GM12878 (cell line): ENCODE data around the gene PRICKLE3. TPM values are rescaled to one million over a fixed set of nuclear protein-coding genes. Genes with fewer than 3 reads are reported as not detected.

Source experiments
- CEBPZ ChIP-seq: fragments of 150-350 bp; IDR thresholded peaks from 2 replicates; pipeline ENCODE4 v1.6.1; 2016; ENCODE audit warnings: low read depth, low read length
- CUX1 ChIP-seq: IDR thresholded peaks from 2 replicates; pipeline ENCODE4 v1.6.1; 2012; ENCODE audit warnings: improper control_type of control experiment, low read depth, low read length; ENCODE audit not compliant: insufficient replicate concordance
- POLR2AphosphoS5 ChIP-seq: IDR thresholded peaks from 2 replicates; pipeline ENCODE4 v1.6.1; 2011; ENCODE audit warnings: mild to moderate bottlenecking, low read length, inconsistent platforms
- polyA plus RNA-seq, 11 experiments: library from polyadenylated mRNA; depleted of rRNA in 4 of 11; unstranded in 6 of 11; stranded (reverse) in 5 of 11; fragments of >200 nt; fragmentation: Nextera tagmentation in 4 of 11; fragmentation: Illumina TruSeq in 1 of 11; extraction: Ambion mirVana in 4 of 11; extraction: Trizol in 1 of 11; gene quantifications; 1 replicate in 1 of 11; 2 replicates in 10 of 11; pipeline versions ENCODE4 v1.2.1 to v1.2.3, GENCODE V29; 2011 to 2016; ENCODE audit warnings: inconsistent platforms in 2 of 11, missing spikeins in 2 of 11, low read depth in 1 of 11
- total RNA-seq, 4 experiments: library from RNA; depleted of rRNA in 3 of 4; stranded (reverse); fragments of >200 nt in 3 of 4; fragmentation: Illumina TruSeq in 1 of 4; extraction: Trizol in 1 of 4; gene quantifications; 2 replicates each; pipeline versions ENCODE4 v1.2.1 to v1.2.3, GENCODE V29; 2013 to 2021

PRICKLE3 gene
- total and polyA plus RNA-seq, 10 of the 15 experiments (the other 5 are each of a cell fraction or from before 2014, with no cell fraction given) = 0.69 to 17.4 (median 7.6) TPM

DNA sequence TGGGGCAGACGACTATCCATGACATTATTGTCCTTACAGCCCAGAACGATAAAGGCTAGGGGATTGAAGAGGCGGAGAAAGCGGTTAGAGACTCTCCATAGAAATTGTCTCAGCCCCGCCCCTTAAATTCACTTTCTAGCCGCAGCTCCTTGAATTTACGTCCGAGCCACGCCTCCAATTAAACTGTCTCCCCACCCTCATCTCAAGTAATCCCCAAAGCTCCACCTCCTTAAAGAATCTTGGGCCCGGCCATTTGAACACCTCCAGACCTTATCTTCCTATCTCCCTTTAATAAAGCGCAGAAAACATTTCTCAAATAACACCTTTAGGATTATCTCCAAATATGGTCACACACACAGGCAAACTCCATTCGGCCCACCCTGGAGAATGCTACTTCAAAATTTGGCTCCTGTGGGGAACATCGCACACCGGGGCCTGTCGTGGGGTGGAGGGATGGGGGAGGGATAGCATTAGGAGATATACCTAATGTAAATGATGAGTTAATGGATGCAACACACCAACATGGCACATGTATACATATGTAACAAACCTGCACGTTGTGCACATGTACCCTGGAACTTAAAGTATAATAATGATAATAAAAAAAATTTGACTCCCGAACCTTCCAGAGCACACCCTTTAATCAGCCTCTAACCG, 30.8 kb downstream of the PRICKLE3 start (continued):
- TF ChIP-seq CEBPZ (no peak), CUX1 (no peak), POLR2AphosphoS5 (no peak)
